ENCODE measurements around the gene TRAPPC14.

Gene TRAPPC14

GRCh38 chr7:100119970-100120732 is 38.4 kb downstream of the TRAPPC14 start:
- peak; percentile 64 for DNase-seq (ENCODE audit: extremely low spot score)
- ChIA-PET POLR2A (interaction anchor here (0.6 to 2.0 kb wide), 3 partner anchors 19 to 38 kb away, joined by 3 to 39 read pairs (median 4); partner anchors contain the start of genes AP4M1, LAMTOR4 and MCM7), CTCF (interaction anchor here (0.5 to 1.2 kb wide), 3 partner anchors 10 to 440 kb away, joined by 3 to 4 read pairs (median 3); no protein-coding TSS in a partner anchor)
- TF ChIP-seq ELF4 (IDR thresholded peaks at IDR 0.05), result no peak
- peak; percentile 53; the same call in 1 of the 2 replicates for TF ChIP-seq ZNF384 (IDR thresholded peaks at IDR 0.05)

GRCh38 chr7:100119072-100119969 is 39.2 kb downstream of the TRAPPC14 start, which contains the start of the genes CNPY4 and TAF6:
Gene CNPY4, plus strand, starts transcription at chr7:100119634. Its CDS starts 111 bp downstream, at chr7:100119745.
Gene TAF6, minus strand, starts transcription at chr7:100119358. Its CDS starts 5,149 bp downstream, at chr7:100114209.
- TF ChIP-seq FOXA1 (IDR thresholded peaks at IDR 0.05) (no peak), SUZ12 (IDR thresholded peaks at IDR 0.05) (no peak), L3MBTL2 (conservative IDR thresholded peaks at IDR 0.05) (peak; percentile 74), PKNOX1 (IDR thresholded peaks at IDR 0.05) (no peak), CTBP1 (IDR thresholded peaks at IDR 0.05; ENCODE audit: borderline replicate concordance) (no peak), BHLHE40 (IDR thresholded peaks at IDR 0.05; ENCODE audit: borderline replicate concordance) (no peak), ZNF384 (IDR thresholded peaks at IDR 0.05) (no peak; the same call in 1 of the 2 replicates), LEF1 (IDR thresholded peaks at IDR 0.05; ENCODE audit: borderline replicate concordance) (peak; percentile 66; the same call in 1 of the 2 replicates), TARDBP (IDR thresholded peaks at IDR 0.05) (no peak), ARNT (IDR thresholded peaks at IDR 0.05) (0 out of 2 replicates have a peak, but pooled peaks have one; percentile 51), FOXM1 (IDR thresholded peaks at IDR 0.05; ENCODE audit: borderline replicate concordance) (no peak; the same call in 1 of the 2 replicates)
- DNase-seq (ENCODE audit: extremely low spot score), result peak; percentile 98
- POLR2A ChIA-PET, result interaction anchor here (0.6 to 2.0 kb wide), 3 partner anchors 18 to 37 kb away, joined by 3 to 39 read pairs (median 4); partner anchors contain the start of genes AP4M1, LAMTOR4 and MCM7
- CTCF ChIA-PET, result interaction anchor here (0.5 to 1.2 kb wide), 3 partner anchors 11 to 441 kb away, joined by 3 to 4 read pairs (median 3); no protein-coding TSS in a partner anchor

GRCh38 chr7:100118388-100119071 is 40.0 kb downstream of the TRAPPC14 start:
- ChIA-PET CTCF (no interaction called here), POLR2A (interaction anchor here (2.0 kb wide), 1 partner anchor 17 kb away, joined by 7 read pairs; the partner anchor contains the start of genes AP4M1 and MCM7)
- TF ChIP-seq FOXA1 (IDR thresholded peaks at IDR 0.05) (no peak), CTBP1 (IDR thresholded peaks at IDR 0.05; ENCODE audit: borderline replicate concordance) (no peak), HDGF (IDR thresholded peaks at IDR 0.05; ENCODE audit: borderline replicate concordance) (no peak), ELF4 (IDR thresholded peaks at IDR 0.05) (no peak), FOXK2 (IDR thresholded peaks at IDR 0.05) (no peak), ZNF384 (IDR thresholded peaks at IDR 0.05) (no peak), TARDBP (IDR thresholded peaks at IDR 0.05) (no peak), L3MBTL2 (conservative IDR thresholded peaks at IDR 0.05) (no peak), ARNT (IDR thresholded peaks at IDR 0.05) (no peak), BHLHE40 (IDR thresholded peaks at IDR 0.05; ENCODE audit: borderline replicate concordance) (no peak)
- DNase-seq (ENCODE audit: extremely low spot score), result no peak

- TF ChIP-seq TARDBP (IDR thresholded peaks at IDR 0.05) (no peak), LEF1 (IDR thresholded peaks at IDR 0.05; ENCODE audit: borderline replicate concordance) (no peak), ZNF384 (IDR thresholded peaks at IDR 0.05) (no peak), HDGF (IDR thresholded peaks at IDR 0.05; ENCODE audit: borderline replicate concordance) (no peak), SUZ12 (IDR thresholded peaks at IDR 0.05) (no peak)
- CTCF ChIA-PET, result no interaction called here
- DNase-seq (ENCODE audit: extremely low spot score), result no peak
- POLR2A ChIA-PET, result interaction anchor here (5.9 kb wide), 1 partner anchor 14 kb away, joined by 40 read pairs; the partner anchor contains the start of genes AP4M1 and MCM7
Measured at GRCh38 chr7:100115026-100115425, 43.5 kb downstream of the TRAPPC14 start.

GRCh38 chr7:100111914-100112313 is 46.6 kb downstream of the TRAPPC14 start:
- TF ChIP-seq HDGF (IDR thresholded peaks at IDR 0.05; ENCODE audit: borderline replicate concordance), result no peak
- no peak for TF ChIP-seq SP1 (IDR thresholded peaks at IDR 0.05)
- no peak for TF ChIP-seq ARNT (IDR thresholded peaks at IDR 0.05)
- no peak for TF ChIP-seq FOXM1 (IDR thresholded peaks at IDR 0.05; ENCODE audit: borderline replicate concordance)
- no peak for TF ChIP-seq FOXK2 (IDR thresholded peaks at IDR 0.05)
- TF ChIP-seq LEF1 (IDR thresholded peaks at IDR 0.05; ENCODE audit: borderline replicate concordance), result no peak
- no peak for TF ChIP-seq ZNF384 (IDR thresholded peaks at IDR 0.05)
- TF ChIP-seq PKNOX1 (IDR thresholded peaks at IDR 0.05), result no peak
- no peak for TF ChIP-seq FOXA1 (IDR thresholded peaks at IDR 0.05)
- no peak for TF ChIP-seq CTBP1 (IDR thresholded peaks at IDR 0.05; ENCODE audit: borderline replicate concordance)
- no peak for TF ChIP-seq ELF4 (IDR thresholded peaks at IDR 0.05)
- TF ChIP-seq SUZ12 (IDR thresholded peaks at IDR 0.05), result no peak
- no peak for TF ChIP-seq NFRKB (IDR thresholded peaks at IDR 0.05)
- TF ChIP-seq TARDBP (IDR thresholded peaks at IDR 0.05), result no peak
- no peak for TF ChIP-seq L3MBTL2 (conservative IDR thresholded peaks at IDR 0.05)
- TF ChIP-seq BHLHE40 (IDR thresholded peaks at IDR 0.05; ENCODE audit: borderline replicate concordance), result no peak
- DNase-seq (ENCODE audit: extremely low spot score), result no peak
- POLR2A ChIA-PET, result interaction anchor here (1.2 to 5.9 kb wide), 3 partner anchors 10 to 19 kb away, joined by 3 to 40 read pairs (median 3); partner anchors contain the start of genes AP4M1, MBLAC1 and MCM7
- CTCF ChIA-PET, result no interaction called here
